Measurements from ENCODE around the gene SNRNP25.

The SNRNP25 gene

DNA sequence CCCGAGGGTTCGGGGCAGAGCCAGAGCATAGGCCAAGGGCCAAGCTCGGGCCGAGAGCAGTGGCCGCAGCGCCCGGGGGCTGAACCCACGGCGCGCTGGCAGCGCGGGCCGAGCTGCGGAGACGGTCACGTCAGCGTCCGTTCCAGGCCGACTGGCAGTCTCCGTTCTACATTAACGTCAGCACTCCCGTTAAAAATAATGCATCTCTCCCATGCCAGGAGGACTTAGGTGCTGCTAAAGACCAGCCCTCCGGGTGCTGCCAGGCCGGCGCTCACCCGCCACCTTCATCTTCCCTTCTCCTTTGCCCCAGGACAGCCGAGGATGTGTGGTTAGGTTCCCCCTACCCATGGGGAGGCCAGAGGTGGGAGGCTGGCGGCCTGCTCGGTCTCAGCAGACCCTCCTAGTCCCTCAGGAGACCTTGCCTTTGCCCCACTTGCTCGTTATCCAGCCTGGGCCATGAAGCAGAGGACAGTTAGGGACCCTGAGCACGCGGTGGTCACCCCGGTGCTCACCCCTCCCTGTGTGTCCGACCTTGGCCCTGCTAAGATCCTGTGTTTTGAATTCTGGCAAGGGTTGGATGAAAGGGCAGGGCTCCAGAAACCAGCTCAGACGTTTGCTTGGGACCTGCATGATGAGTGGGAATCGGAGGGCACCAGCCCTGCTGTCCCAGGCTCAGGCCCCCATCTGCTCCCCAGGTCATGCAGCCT lies 25.0 kb downstream of the SNRNP25 start:
- TF ChIP-seq, protein P1, sequence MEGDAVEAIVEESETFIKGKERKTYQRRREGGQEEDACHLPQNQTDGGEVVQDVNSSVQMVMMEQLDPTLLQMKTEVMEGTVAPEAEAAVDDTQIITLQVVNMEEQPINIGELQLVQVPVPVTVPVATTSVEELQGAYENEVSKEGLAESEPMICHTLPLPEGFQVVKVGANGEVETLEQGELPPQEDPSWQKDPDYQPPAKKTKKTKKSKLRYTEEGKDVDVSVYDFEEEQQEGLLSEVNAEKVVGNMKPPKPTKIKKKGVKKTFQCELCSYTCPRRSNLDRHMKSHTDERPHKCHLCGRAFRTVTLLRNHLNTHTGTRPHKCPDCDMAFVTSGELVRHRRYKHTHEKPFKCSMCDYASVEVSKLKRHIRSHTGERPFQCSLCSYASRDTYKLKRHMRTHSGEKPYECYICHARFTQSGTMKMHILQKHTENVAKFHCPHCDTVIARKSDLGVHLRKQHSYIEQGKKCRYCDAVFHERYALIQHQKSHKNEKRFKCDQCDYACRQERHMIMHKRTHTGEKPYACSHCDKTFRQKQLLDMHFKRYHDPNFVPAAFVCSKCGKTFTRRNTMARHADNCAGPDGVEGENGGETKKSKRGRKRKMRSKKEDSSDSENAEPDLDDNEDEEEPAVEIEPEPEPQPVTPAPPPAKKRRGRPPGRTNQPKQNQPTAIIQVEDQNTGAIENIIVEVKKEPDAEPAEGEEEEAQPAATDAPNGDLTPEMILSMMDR (IDR thresholded peaks at IDR 0.05; ENCODE audit: low read depth, low read length): no peak
- H3K4me3 ChIP-seq (ENCODE audit: low read depth, low read length): peak overlapping the region; percentile 73

DNA sequence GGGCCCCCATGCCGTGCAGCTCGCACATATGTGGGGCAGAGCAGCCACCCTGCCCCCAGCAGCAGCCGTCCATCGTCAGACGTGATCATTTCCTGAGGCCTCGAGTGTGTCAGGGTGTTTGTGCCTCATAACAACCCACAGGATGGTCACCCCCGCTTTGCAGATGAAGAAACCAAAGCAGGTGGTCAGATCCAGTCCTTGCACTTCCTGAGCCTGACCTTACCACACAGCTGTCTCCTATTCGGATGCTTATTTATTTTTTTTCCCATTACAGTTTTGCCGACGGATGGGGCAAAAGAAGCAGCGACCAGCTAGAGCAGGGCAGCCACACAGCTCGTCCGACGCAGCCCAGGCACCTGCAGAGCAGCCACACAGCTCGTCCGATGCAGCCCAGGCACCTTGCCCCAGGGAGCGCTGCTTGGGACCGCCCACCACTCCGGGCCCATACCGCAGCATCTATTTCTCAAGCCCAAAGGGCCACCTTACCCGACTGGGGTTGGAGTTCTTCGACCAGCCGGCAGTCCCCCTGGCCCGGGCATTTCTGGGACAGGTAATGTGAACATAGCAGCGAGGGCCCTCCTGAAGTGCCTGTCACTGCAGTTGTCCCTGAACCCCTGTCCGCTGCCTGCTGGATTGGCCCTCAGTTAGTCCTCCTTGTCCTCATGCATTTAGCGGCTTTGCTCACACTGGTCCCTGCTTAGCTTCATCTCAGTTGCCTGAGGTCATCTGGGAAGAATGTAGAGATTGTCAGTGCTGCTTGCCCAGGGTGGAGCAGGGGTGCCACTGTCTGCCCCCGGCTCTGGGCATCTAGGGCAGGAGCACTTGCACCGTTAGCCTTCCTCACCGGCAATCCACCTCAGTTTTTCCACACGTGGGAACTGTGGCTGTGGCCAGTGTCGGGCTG lies 25.8 kb downstream of the SNRNP25 start:
- TF ChIP-seq, protein P1 (IDR thresholded peaks at IDR 0.05; ENCODE audit: low read depth, low read length): no peak
- H3K4me3 ChIP-seq (ENCODE audit: low read depth, low read length): peak overlapping the region; percentile 73

DNA sequence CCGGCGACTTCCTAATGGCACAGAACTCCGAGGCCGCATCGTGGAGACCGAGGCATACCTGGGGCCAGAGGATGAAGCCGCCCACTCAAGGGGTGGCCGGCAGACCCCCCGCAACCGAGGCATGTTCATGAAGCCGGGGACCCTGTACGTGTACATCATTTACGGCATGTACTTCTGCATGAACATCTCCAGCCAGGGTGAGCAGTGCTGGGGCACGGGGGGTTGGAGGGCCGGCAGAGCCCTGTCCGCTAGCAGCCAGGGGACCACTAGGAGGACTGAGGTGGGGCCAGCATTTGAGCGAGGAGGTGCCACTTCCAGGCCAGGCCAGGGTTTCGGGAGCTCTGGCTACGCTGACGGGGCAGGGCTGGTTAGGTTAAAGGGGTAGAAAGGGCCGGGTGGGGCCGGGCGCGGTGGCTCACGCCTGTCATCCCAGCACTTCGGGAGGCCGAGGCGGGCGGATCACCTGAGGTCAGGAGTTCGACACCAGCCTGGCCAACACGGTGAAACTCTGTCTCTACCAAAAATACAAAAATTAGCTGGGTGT lies 29.5 kb downstream of the SNRNP25 start:
- TF ChIP-seq, protein P1 (IDR thresholded peaks at IDR 0.05; ENCODE audit: low read depth, low read length): no peak
- no peak overlapping the region for H3K4me3 ChIP-seq (ENCODE audit: low read depth, low read length)

DNA sequence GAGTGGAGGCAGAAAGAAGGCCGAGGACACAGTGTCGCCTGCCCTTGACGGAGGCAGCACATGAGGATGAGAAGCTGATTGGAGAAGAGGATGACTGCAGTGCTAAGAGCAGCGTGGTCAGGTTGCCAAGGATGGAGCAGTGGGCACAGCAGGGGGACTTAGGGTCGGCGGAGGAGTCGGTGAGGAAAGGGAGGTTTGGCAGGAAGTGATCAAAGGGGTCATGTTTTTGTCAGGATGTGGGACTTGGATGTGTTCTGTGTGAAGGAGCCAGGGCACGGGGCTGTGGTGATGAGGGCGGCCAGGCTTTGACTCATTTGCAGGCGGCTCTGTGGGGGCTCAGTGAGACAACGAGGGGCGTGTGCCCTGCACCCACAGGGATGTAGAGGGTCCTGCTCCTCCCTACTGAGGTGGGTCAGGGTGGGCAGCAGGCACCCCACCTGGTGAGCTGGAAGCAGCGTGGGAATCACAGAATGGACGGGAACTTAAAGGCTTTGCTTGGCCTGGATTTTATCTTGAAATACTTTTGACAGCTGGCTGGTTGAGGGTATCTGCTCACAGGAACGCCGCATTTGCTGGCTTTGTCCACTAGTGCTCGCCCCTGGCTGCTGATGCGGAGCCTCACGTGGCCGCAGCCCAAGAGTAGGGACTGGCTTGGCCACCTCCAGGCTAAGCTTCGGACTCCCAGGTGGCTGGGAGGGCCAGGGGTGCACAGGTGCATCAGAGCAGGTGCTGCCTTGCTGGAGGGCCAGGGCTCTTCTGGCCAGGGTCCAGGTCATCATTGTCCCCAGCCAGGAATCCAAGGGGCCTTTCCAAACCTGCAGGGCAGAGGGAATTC lies 30.4 kb downstream of the SNRNP25 start:
- H3K4me3 ChIP-seq (ENCODE audit: low read depth, low read length): no peak overlapping the region

DNA sequence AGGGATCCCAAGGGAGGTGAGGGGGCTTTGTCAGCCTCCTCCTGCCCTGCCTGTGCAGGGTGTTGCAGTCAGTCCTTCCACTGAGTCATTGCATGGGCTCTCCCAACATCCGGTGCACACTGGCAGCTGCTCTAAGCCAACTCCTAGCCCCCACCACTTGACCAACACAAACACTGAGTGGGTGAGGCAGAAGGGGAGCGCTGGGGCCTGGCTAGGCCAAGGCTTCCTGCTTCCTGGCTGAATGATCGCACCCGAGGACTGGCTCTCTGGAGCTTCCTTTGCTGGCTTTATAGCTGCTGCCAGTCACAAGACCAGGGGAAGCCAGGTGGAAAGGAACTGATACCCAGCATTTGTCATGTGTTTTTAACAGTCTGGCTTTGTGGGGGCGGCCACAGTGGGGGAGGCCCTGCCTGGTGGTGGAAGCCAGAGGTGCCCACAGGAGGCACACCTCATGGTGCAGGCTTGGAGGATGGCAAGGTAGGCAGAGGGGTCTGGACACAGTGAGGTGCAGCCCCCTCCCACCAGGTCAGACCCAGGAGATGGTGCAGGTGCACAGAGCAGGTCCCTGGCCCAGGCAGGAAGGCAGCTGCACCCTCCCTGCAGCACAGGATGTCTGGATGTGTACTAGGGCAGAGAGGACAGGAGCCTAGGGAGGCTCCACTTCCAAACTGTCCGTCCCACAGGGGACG lies 31.2 kb downstream of the SNRNP25 start:
- TF ChIP-seq, protein P1 (IDR thresholded peaks at IDR 0.05; ENCODE audit: low read depth, low read length): no peak
- no peak overlapping the region for H3K4me3 ChIP-seq (ENCODE audit: low read depth, low read length)

More for the DNA sequence above, 30.4 kb downstream of the SNRNP25 start:
- TF ChIP-seq, protein P1 (IDR thresholded peaks at IDR 0.05; ENCODE audit: low read depth, low read length): no peak

DNA sequence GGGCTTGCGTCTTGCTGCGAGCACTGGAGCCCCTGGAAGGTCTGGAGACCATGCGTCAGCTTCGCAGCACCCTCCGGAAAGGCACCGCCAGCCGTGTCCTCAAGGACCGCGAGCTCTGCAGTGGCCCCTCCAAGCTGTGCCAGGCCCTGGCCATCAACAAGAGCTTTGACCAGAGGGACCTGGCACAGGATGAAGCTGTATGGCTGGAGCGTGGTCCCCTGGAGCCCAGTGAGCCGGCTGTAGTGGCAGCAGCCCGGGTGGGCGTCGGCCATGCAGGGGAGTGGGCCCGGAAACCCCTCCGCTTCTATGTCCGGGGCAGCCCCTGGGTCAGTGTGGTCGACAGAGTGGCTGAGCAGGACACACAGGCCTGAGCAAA lies 31.8 kb downstream of the SNRNP25 start:
- no peak overlapping the region for H3K4me3 ChIP-seq (ENCODE audit: low read depth, low read length)
- TF ChIP-seq, protein P1 (IDR thresholded peaks at IDR 0.05; ENCODE audit: low read depth, low read length): no peak

Measured in WI38 (cell line).